B cell (primary cell): ENCODE results near the gene TM9SF4. TPM values are rescaled to one million over a fixed set of nuclear protein-coding genes. Genes with fewer than 3 reads are reported as not detected.
"Not testable (repeated sequence)": the region's sequence is repeated elsewhere in the genome, so short reads cannot be mapped to it uniquely, and the experiment has no call there.

ENCODE experiments used
- ATAC-seq: fragments of 200-7000 bp; cut with Tn5 transposase; one replicate; pipeline ENCODE4 v1.10.0; 2021; ENCODE audit warnings: low read depth, mild to moderate bottlenecking, moderate number of reproducible peaks, moderate library complexity
- CTCF ChIA-PET: fragments of 350-600 bp; sonication (Branson Sonifier 250); formaldehyde crosslinking; loops from one replicate; lab custom pipeline; 2021; ENCODE audit warnings: antibody characterized with exemption, inconsistent platforms; lab: Charles Lee
- POLR2A ChIA-PET: fragments of 350-600 bp; sonication (Branson Sonifier 250); formaldehyde crosslinking; loops from one replicate; lab custom pipeline; 2021; ENCODE audit warnings: antibody characterized with exemption; lab: Charles Lee
- DNase-seq: peaks from one replicate; pipeline ENCODE4 v3.0.0; 2013
- H2AFZ ChIP-seq: 2 replicates; pipeline ENCODE4 v1.6.1; 2012; ENCODE audit warnings: mild to moderate bottlenecking, low read depth, low read length; ENCODE audit not compliant: insufficient read depth, poor library complexity, severe bottlenecking
- H3K27ac ChIP-seq, 2 donors: 1 replicate in 1 of 2; 2 replicates in 1 of 2; pipeline ENCODE4 v1.5.1; 2012 to 2013; ENCODE audit warnings: low read length in 2 of 2, mild to moderate bottlenecking in 2 of 2, moderate library complexity in 1 of 2
- H3K27me3 ChIP-seq, 4 experiments: fragments of 200-600 bp in 1 of 4; sonication (generic) in 1 of 4; replicated peaks in 1 of 4; 1 replicate in 2 of 4; 2 replicates in 2 of 4; pipeline versions ENCODE4 v1.6.1 to v1.7.0; 2013 to 2016; ENCODE audit warnings: low read length in 3 of 4, mild to moderate bottlenecking in 2 of 4, mixed read lengths in 1 of 4, moderate library complexity in 1 of 4; ENCODE audit not compliant: insufficient read depth in 4 of 4, control insufficient read depth in 3 of 4; ENCODE audit errors: control extremely low read depth in 1 of 4
- H3K36me3 ChIP-seq, 2 experiments: replicated peaks in 1 of 2; 1 replicate in 1 of 2; 2 replicates in 1 of 2; pipeline versions ENCODE4 v1.6.1 to v1.7.1; 2013; ENCODE audit warnings: low read length in 1 of 2; ENCODE audit not compliant: insufficient read depth in 2 of 2, control insufficient read depth in 1 of 2; ENCODE audit errors: control extremely low read depth in 1 of 2, extremely low read depth in 1 of 2
- H3K4me1 ChIP-seq, 2 donors: fragments of 200-600 bp in 1 of 2; sonication (generic) in 1 of 2; 1 replicate in 1 of 2; 2 replicates in 1 of 2; pipeline versions ENCODE4 v1.5.1 to v1.6.1; 2013 to 2017; ENCODE audit warnings: low read length in 2 of 2; ENCODE audit not compliant: control insufficient read depth in 2 of 2, insufficient read depth in 2 of 2
- H3K4me2 ChIP-seq: replicated peaks from 2 replicates; pipeline ENCODE3; 2012; ENCODE audit warnings: mild to moderate bottlenecking, low read depth, low read length; ENCODE audit not compliant: poor library complexity, severe bottlenecking
- H3K4me3 ChIP-seq, 5 experiments: fragments of 200-600 bp in 1 of 5; sonication (generic) in 1 of 5; 1 replicate in 3 of 5; 2 replicates in 2 of 5; pipeline versions ENCODE4 v1.5.1 to v1.7.0; 2011 to 2016; ENCODE audit warnings: low read length in 4 of 5, mild to moderate bottlenecking in 4 of 5, low read depth in 2 of 5, control low read depth in 1 of 5, moderate library complexity in 1 of 5; ENCODE audit not compliant: insufficient read depth in 1 of 5; ENCODE audit errors: control extremely low read depth in 1 of 5, extremely low read depth in 1 of 5
- H3K79me2 ChIP-seq: fragments of 200-600 bp; sonication (generic); one replicate; pipeline ENCODE4 v1.6.0; 2016; ENCODE audit warnings: low read length; ENCODE audit not compliant: control insufficient read depth, insufficient read depth
- H3K9ac ChIP-seq: fragments of 200-600 bp; sonication (generic); 2 replicates; pipeline ENCODE4 v1.6.1; 2017; ENCODE audit warnings: mild to moderate bottlenecking, low read length, moderate library complexity
- H3K9me3 ChIP-seq, 3 donors: one replicate each; pipeline versions ENCODE4 v1.6.1 to v1.7.1; 2013; ENCODE audit warnings: low read length in 2 of 3; ENCODE audit not compliant: control insufficient read depth in 2 of 3, insufficient read depth in 1 of 3; ENCODE audit errors: control extremely low read depth in 1 of 3
- H4K20me1 ChIP-seq: 2 replicates; pipeline ENCODE4 v1.6.0; 2012; ENCODE audit warnings: mild to moderate bottlenecking, low read length; ENCODE audit not compliant: insufficient read depth, control insufficient read depth, poor library complexity, severe bottlenecking
- H3K27ac Mint-ChIP-seq: one replicate; pipeline ENCODE4 v1.8.0; 2021; ENCODE audit warnings: mixed read lengths
- H3K27me3 Mint-ChIP-seq: one replicate; pipeline ENCODE4 v1.8.0; 2021; ENCODE audit warnings: mixed read lengths
- H3K4me1 Mint-ChIP-seq: one replicate; pipeline ENCODE4 v1.8.0; 2021; ENCODE audit warnings: mixed read lengths
- H3K4me3 Mint-ChIP-seq: one replicate; pipeline ENCODE4 v1.8.0; 2021; ENCODE audit warnings: mixed read lengths
- H3K9me3 Mint-ChIP-seq: one replicate; pipeline ENCODE4 v1.8.0; 2022; ENCODE audit warnings: mixed read lengths; ENCODE audit not compliant: insufficient read depth
- EZH2 ChIP-seq: IDR thresholded peaks from 2 replicates; pipeline ENCODE4 v1.6.1; 2012; ENCODE audit warnings: borderline replicate concordance, low read depth, mild to moderate bottlenecking, moderate library complexity, low read length; ENCODE audit not compliant: insufficient read depth, poor library complexity, severe bottlenecking
- WGBS: methylation state at CpG from one replicate; pipeline ENCODE4 v1.1.5; 2013; ENCODE audit warnings: missing lambda C conversion rate; ENCODE audit not compliant: insufficient coverage; 5-methylcytosine and 5-hydroxymethylcytosine counted together
- intact Hi-C: fragments of 100-400 bp; cut with micrococcal nuclease; formaldehyde crosslinking; loops from one replicate; pipeline ENCODE4 v1.10.0; 2022
- polyA plus RNA-seq: library from polyadenylated mRNA; depleted of rRNA; stranded (reverse); fragments of >200 nt; gene quantifications from 2 replicates; pipeline ENCODE4 v1.2.3, GENCODE V29; 2012
- total RNA-seq, 2 donors: library from RNA; stranded (reverse); fragments of 120-200 nt in 1 of 2; gene quantifications; 1 replicate in 1 of 2; 2 replicates in 1 of 2; pipeline versions ENCODE4 v1.2.3 to v1.2.4, GENCODE V29; 2013 to 2022
- TF ChIP-seq, protein P1 (sequence below): fragments of 200-600 bp; IDR thresholded peaks from one replicate; pipeline ENCODE4 v1.8.0; 2022; ENCODE audit warnings: antibody characterized with exemption, mild to moderate bottlenecking

The TM9SF4 gene
- total and polyA plus RNA-seq, 2 donors (not counting 1 experiment from before 2014, with no cell fraction given) = 23.5 to 53.8 TPM

DNA sequence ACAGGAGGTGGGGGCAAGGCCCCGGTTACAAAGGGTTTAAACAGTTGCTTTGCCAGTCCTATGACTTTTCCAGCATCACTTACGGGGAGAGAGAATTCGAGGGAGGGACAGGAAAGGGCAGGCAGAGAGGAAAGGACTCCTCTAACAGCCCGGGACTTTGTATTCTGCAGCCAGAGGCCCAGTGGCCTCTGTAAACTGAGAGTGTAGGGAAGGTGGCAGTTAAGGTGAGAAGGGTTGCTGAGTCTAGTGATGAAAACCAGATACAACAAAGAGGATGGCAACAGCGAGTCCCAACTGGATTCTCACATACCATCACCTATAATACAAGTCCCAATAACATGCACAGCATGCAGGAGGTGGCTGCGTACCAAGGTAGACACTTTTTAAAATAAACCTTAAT lies 84.5 kb downstream of the TM9SF4 start:
- Histone ChIP-seq H3K9ac (no peak overlapping the region), H3K36me3 (peaks cover 5 to 39% of the 10 kb centered on the region in 2 experiments), H3K27me3 (peaks cover 0 to 8% (median 0%) of the 10 kb centered on the region in 4 experiments), H3K4me2 (no peak overlapping the region), H3K4me3 (no peak overlapping the region), H3K9me3 (peaks cover 0 to 2% (median 0%) of the 10 kb centered on the region in 3 donors), H3K4me1 (peaks cover 8 to 16% of the 10 kb centered on the region in 2 donors), H4K20me1 (peaks cover 26% of the 10 kb centered on the region), H2AFZ (no peak overlapping the region), H3K79me2 (peaks cover 3% of the 10 kb centered on the region), H3K27ac (no peak overlapping the region)
- Mint-ChIP-seq H3K27me3 (peaks cover 3% of the 10 kb centered on the region), H3K4me3 (no peak overlapping the region), H3K4me1 (peaks cover 13% of the 10 kb centered on the region), H3K27ac (no peak overlapping the region), H3K9me3 (no peaks in the 10 kb centered on the region)
- no peak for DNase-seq
- ATAC-seq = no peak
- no peak for TF ChIP-seq EZH2
- TF ChIP-seq, protein P1, sequence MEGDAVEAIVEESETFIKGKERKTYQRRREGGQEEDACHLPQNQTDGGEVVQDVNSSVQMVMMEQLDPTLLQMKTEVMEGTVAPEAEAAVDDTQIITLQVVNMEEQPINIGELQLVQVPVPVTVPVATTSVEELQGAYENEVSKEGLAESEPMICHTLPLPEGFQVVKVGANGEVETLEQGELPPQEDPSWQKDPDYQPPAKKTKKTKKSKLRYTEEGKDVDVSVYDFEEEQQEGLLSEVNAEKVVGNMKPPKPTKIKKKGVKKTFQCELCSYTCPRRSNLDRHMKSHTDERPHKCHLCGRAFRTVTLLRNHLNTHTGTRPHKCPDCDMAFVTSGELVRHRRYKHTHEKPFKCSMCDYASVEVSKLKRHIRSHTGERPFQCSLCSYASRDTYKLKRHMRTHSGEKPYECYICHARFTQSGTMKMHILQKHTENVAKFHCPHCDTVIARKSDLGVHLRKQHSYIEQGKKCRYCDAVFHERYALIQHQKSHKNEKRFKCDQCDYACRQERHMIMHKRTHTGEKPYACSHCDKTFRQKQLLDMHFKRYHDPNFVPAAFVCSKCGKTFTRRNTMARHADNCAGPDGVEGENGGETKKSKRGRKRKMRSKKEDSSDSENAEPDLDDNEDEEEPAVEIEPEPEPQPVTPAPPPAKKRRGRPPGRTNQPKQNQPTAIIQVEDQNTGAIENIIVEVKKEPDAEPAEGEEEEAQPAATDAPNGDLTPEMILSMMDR = no peak
- ChIA-PET POLR2A (no interaction called here), CTCF (no interaction called here)
- 93% methylated on average over 4 of the region's 6 CpGs for WGBS
- intact Hi-C loops = no loop called here

DNA sequence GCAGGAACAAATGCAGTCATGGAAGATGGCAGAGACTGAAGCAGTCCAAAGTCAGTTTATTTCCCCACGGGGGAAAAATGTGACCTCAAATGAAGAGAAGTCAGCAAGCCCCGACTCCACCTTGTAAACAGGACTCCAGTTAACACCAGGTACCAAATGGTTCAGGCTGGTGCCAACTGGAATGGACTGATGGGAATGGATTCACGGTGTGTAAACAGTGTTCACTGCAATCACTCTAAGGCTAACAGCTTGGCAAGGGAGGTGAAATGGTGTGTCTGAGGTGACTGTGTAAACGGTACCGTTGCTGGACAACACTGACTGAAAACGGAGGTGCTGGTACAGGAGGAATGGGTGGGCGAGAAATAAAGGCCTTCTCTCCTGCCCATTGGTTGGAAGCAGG lies 86.1 kb downstream of the TM9SF4 start:
- Histone ChIP-seq H3K9me3 (no peaks in the 10 kb centered on the region), H3K4me1 (peaks cover 0 to 2% of the 10 kb centered on the region in 2 donors), H3K27ac (no peak overlapping the region), H3K79me2 (peaks cover 8% of the 10 kb centered on the region), H3K36me3 (peaks cover 5 to 47% of the 10 kb centered on the region in 2 experiments), H3K4me2 (no peak overlapping the region), H2AFZ (no peak overlapping the region), H3K9ac (no peak overlapping the region), H3K27me3 (no peaks in the 10 kb centered on the region), H4K20me1 (peaks cover 39% of the 10 kb centered on the region), H3K4me3 (no peak overlapping the region)
- ATAC-seq (no peak), DNase-seq (no peak)
- WGBS = 89% methylated on average over 7 of the region's 7 CpGs
- Mint-ChIP-seq H3K27ac (no peak overlapping the region), H3K9me3 (no peaks in the 10 kb centered on the region), H3K4me3 (no peak overlapping the region), H3K27me3 (no peaks in the 10 kb centered on the region), H3K4me1 (peaks cover 4% of the 10 kb centered on the region)
- ChIA-PET CTCF (no interaction called here), POLR2A (no interaction called here)
- TF ChIP-seq, protein P1 = no peak
- TF ChIP-seq EZH2 = no peak
- intact Hi-C loops = no loop called here

DNA sequence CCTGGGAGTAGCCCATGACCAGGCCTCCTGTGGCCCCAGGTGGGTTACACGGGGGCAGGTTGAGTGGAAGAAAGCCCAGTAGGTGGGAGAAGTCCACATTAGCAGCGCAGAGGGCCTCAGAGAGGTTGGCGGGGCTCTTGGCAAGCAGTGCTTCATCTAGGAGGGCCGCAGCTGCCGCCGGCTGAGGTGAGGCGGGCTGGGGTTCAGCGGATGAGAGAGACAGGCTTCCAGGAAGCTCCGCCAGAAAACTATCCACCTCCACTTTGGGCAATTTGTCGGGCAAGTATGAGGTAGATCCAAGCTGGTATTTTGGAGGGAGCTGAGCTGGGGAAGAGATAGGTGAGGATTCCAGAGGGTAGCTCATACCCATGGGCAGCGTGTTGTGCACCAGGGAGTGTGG lies 87.1 kb downstream of the TM9SF4 start:
- H3K9me3 ChIP-seq, H2AFZ ChIP-seq, H3K27ac ChIP-seq, H3K27ac Mint-ChIP-seq, POLR2A ChIA-PET, H3K27me3 ChIP-seq, H3K9ac ChIP-seq, DNase-seq, intact Hi-C loops, H3K4me3 ChIP-seq, H3K4me1 Mint-ChIP-seq, H3K4me3 Mint-ChIP-seq, H3K27me3 Mint-ChIP-seq, ATAC-seq, H3K4me1 ChIP-seq, H3K9me3 Mint-ChIP-seq, CTCF ChIA-PET, H3K4me2 ChIP-seq: not testable (repeated sequence)
- WGBS = 96% methylated on average over 4 of the region's 11 CpGs
- peaks cover 16% of the 10 kb centered on the region for H3K79me2 ChIP-seq
- H3K36me3 ChIP-seq = peaks cover 6 to 56% of the 10 kb centered on the region in 2 experiments
- H4K20me1 ChIP-seq = peaks cover 40% of the 10 kb centered on the region
